Measurements from ENCODE around the gene TRIM38.

DNA sequence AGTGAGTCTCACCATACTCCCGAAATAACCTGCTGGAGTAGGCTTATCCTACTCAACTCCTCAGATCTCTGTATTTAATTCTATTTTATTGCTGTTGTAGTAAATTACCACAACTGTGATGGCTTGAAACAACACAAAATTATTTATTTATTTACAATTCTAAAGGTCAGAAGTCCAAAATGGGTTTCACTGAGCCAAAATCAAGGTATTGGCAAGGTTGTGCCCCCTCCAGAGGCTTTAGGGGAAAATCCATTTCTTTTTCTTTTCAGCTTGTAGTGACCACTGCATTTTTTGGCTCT lies 31.2 kb upstream of the TRIM38 start:
- TF ChIP-seq ZNF12 (CRISPR knock-in tag; IDR thresholded peaks at IDR 0.05) (no peak), DPF2 (CRISPR knock-in tag; IDR thresholded peaks at IDR 0.05; ENCODE audit: borderline replicate concordance, low read depth) (no peak), CTCF (CRISPR knock-in tag; IDR thresholded peaks at IDR 0.05) (no peak), KAT8 (CRISPR knock-in tag; IDR thresholded peaks at IDR 0.05) (no peak), POLR2AphosphoS5 (IDR thresholded peaks at IDR 0.05; ENCODE audit: low read depth, low read length) (no peak), SMC3 (IDR thresholded peaks at IDR 0.05; ENCODE audit: low read length) (no peak), ZNF143 (CRISPR knock-in tag; IDR thresholded peaks at IDR 0.05) (no peak), LBX2 (CRISPR knock-in tag; IDR thresholded peaks at IDR 0.05; ENCODE audit: borderline replicate concordance) (no peak), ZNF570 (CRISPR knock-in tag; IDR thresholded peaks at IDR 0.05; ENCODE audit: borderline replicate concordance) (no peak), ETV5 (CRISPR knock-in tag; IDR thresholded peaks at IDR 0.05; ENCODE audit: borderline replicate concordance) (no peak)
- TF ChIP-seq, protein P1, sequence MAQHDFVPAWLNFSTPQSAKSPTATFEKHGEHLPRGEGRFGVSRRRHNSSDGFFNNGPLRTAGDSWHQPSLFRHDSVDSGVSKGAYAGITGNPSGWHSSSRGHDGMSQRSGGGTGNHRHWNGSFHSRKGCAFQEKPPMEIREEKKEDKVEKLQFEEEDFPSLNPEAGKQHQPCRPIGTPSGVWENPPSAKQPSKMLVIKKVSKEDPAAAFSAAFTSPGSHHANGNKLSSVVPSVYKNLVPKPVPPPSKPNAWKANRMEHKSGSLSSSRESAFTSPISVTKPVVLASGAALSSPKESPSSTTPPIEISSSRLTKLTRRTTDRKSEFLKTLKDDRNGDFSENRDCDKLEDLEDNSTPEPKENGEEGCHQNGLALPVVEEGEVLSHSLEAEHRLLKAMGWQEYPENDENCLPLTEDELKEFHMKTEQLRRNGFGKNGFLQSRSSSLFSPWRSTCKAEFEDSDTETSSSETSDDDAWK (CRISPR knock-in tag; IDR thresholded peaks at IDR 0.05): no peak
